ENCODE measurements around the gene APOBEC3A. TPM values are rescaled to one million over a fixed set of nuclear protein-coding genes. Genes with fewer than 3 reads are reported as not detected.

The APOBEC3A gene
- total RNA-seq, 2 experiments from 2014 or later: not detected

Other genes with a start within 250 kb of the APOBEC3A start
- 100 to 1,000 TPM; 481 to 482 TPM for gene SUN2, start 201.6 kb upstream of the APOBEC3A start, total RNA-seq
- 1 to 10 TPM; 8.0 to 8.6 TPM for gene DNAL4, start 163.5 kb upstream of the APOBEC3A start, total RNA-seq
- gene NPTXR, start 113.6 kb upstream of the APOBEC3A start, total RNA-seq: under 1 TPM; 0.68 to 0.76 TPM
- gene CBX6, start 85.4 kb upstream of the APOBEC3A start, total RNA-seq: 10 to 100 TPM; 61.4 to 61.8 TPM
- gene APOBEC3B, start 24.7 kb downstream of the APOBEC3A start, total RNA-seq: 10 to 100 TPM; 12.1 to 13.3 TPM
- 100 to 1,000 TPM; 138 to 147 TPM for gene APOBEC3C, start 56.6 kb downstream of the APOBEC3A start, total RNA-seq
- 10 to 100 TPM; 49.1 to 51.5 TPM for gene APOBEC3D, start 63.5 kb downstream of the APOBEC3A start, total RNA-seq
- 10 to 100 TPM; 43.1 to 48.8 TPM for gene APOBEC3F, start 83.3 kb downstream of the APOBEC3A start, total RNA-seq
- 100 to 1,000 TPM; 134 to 138 TPM for gene APOBEC3G, start 119.7 kb downstream of the APOBEC3A start, total RNA-seq
- gene APOBEC3H, start 139.6 kb downstream of the APOBEC3A start, total RNA-seq: 10 to 100 TPM; 82.8 to 89.7 TPM
- gene CBX7, start 195.1 kb downstream of the APOBEC3A start, total RNA-seq: 1 to 10 TPM; 8.6 to 8.7 TPM